MCF 10A (cell line): ENCODE measurements around the gene NECTIN4. TPM values are rescaled to one million over a fixed set of nuclear protein-coding genes. Genes with fewer than 3 reads are reported as not detected.
A peak's percentile ranks its signal among the peaks of the same experiment; 100 is the strongest.

Source experiments
- Bru-seq: library from RNA; stranded (reverse); fragments of 400-500 nt; gene quantifications from one replicate; lab custom pipeline; 2021; lab: Mats Ljungman, UMichigan
- BruChase-seq, 2 experiments: library from RNA; stranded (reverse); fragments of 400-500 nt; gene quantifications; one replicate each; lab custom pipeline; 2021; lab: Mats Ljungman, UMichigan
- BruUV-seq: library from RNA; stranded (reverse); fragments of 400-500 nt; replicated peaks from 2 replicates; lab custom pipeline; 2021; lab: Mats Ljungman, UMichigan
- CTCF ChIA-PET: fragments of 300-600 bp; sonication (Branson Sonifier 250); formaldehyde crosslinking; extraction: SDS; loops from one replicate; lab custom pipeline; 2021; ENCODE audit warnings: antibody characterized with exemption, inconsistent platforms; lab: Yijun Ruan, JAX
- POLR2A ChIA-PET: fragments of 300-600, 350-650 bp; sonication (Branson Sonifier 250); formaldehyde crosslinking; extraction: SDS; loops from one replicate; lab custom pipeline; 2020; ENCODE audit warnings: antibody characterized with exemption, inconsistent platforms; lab: Yijun Ruan, JAX
- DNase-seq: peaks from one replicate; pipeline ENCODE4 v3.0.0-alpha.2; 2018; ENCODE audit not compliant: unreplicated experiment
- H3K27ac Mint-ChIP-seq: one replicate; pipeline ENCODE4 v1.8.0; 2022; ENCODE audit warnings: mild to moderate bottlenecking, low read depth, mixed read lengths; ENCODE audit not compliant: unreplicated experiment
- H3K27me3 Mint-ChIP-seq: one replicate; pipeline ENCODE4 v1.8.0; 2022; ENCODE audit warnings: mixed read lengths; ENCODE audit not compliant: insufficient read depth, unreplicated experiment
- H3K36me3 Mint-ChIP-seq: one replicate; pipeline ENCODE4 v1.8.0; 2022; ENCODE audit warnings: mild to moderate bottlenecking, moderate library complexity, mixed read lengths; ENCODE audit not compliant: insufficient read depth, unreplicated experiment
- H3K4me1 Mint-ChIP-seq: one replicate; pipeline ENCODE4 v1.8.0; 2022; ENCODE audit warnings: mixed read lengths; ENCODE audit not compliant: insufficient read depth, unreplicated experiment
- H3K4me3 Mint-ChIP-seq: one replicate; pipeline ENCODE4 v1.8.0; 2022; ENCODE audit warnings: mild to moderate bottlenecking, moderate library complexity, mixed read lengths; ENCODE audit not compliant: unreplicated experiment
- H3K9me3 Mint-ChIP-seq: one replicate; pipeline ENCODE4 v1.8.0; 2022; ENCODE audit warnings: mixed read lengths; ENCODE audit not compliant: unreplicated experiment
- intact Hi-C: fragments of 100-400 bp; cut with micrococcal nuclease; formaldehyde crosslinking; loops from 2 replicates; pipeline ENCODE4 v1.14.1; 2022
- long read RNA-seq: library from polyadenylated mRNA; stranded (forward); transcript quantifications from one replicate; pipeline ENCODE4 v2.0.0, GENCODE V29; 2022
- total RNA-seq: library from RNA; stranded (reverse); gene quantifications from 2 replicates; pipeline ENCODE4 v1.2.3, GENCODE V29; 2022
- TF ChIP-seq, protein P1 (sequence below): fragments of 200-600 bp; IDR thresholded peaks from one replicate; pipeline ENCODE4 v1.8.0; 2022; ENCODE audit warnings: antibody characterized with exemption, mild to moderate bottlenecking; ENCODE audit not compliant: unreplicated experiment

NECTIN4 gene
- total RNA-seq (7.0 and 11.2 TPM in 2 replicates), Bru-seq, nascent RNA (percentile 42 among the genes with signal in this experiment), BruChase-seq, experiment 1, labeled RNA remaining after a 6-hour chase (percentile 50 among the genes with signal in this experiment), BruChase-seq, experiment 2, labeled RNA remaining after a 2-hour chase (percentile 59 among the genes with signal in this experiment)
- long read RNA-seq, partial matches to known transcripts, result 9 of 23 reads
- long read RNA-seq, other reads (novel, unspliced or antisense), result 13 of 23 reads

GRCh38 chr1:161089251-161089924, at the start of gene NECTIN4:
NECTIN4 (minus strand) TSS chr1:161089558; CDS start chr1:161089296, 262 bp downstream.
- Mint-ChIP-seq H3K27me3 (no peaks in the 10 kb centered on the region), H3K27ac (no peak within 1 kb of the TSS), H3K36me3 (peaks cover 6% of the 10 kb centered on the region), H3K4me3 (no peak within 1 kb of the TSS), H3K9me3 (no peaks in the 10 kb centered on the region), H3K4me1 (peaks cover 43% of the 10 kb centered on the region)
- POLR2A ChIA-PET, result interaction anchor here (0.5 to 1.3 kb wide), 4 partner anchors 10 to 105 kb away, joined by 3 to 5 read pairs (median 4); no protein-coding TSS in a partner anchor
- BruUV-seq, result no TSS peak
- intact Hi-C loops, result loop anchor here (10.0 kb wide), 1 partner anchor 745 kb away; the partner anchor contains the start of genes COPA and NCSTN
- CTCF ChIA-PET, result interaction anchor here (0.6 to 6.5 kb wide), 6 partner anchors 8 to 482 kb away, joined by 3 to 80 read pairs (median 5); partner anchors contain the start of gene KLHDC9
- DNase-seq, result no peak
- TF ChIP-seq, protein P1, sequence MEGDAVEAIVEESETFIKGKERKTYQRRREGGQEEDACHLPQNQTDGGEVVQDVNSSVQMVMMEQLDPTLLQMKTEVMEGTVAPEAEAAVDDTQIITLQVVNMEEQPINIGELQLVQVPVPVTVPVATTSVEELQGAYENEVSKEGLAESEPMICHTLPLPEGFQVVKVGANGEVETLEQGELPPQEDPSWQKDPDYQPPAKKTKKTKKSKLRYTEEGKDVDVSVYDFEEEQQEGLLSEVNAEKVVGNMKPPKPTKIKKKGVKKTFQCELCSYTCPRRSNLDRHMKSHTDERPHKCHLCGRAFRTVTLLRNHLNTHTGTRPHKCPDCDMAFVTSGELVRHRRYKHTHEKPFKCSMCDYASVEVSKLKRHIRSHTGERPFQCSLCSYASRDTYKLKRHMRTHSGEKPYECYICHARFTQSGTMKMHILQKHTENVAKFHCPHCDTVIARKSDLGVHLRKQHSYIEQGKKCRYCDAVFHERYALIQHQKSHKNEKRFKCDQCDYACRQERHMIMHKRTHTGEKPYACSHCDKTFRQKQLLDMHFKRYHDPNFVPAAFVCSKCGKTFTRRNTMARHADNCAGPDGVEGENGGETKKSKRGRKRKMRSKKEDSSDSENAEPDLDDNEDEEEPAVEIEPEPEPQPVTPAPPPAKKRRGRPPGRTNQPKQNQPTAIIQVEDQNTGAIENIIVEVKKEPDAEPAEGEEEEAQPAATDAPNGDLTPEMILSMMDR, result no peak

DNA sequence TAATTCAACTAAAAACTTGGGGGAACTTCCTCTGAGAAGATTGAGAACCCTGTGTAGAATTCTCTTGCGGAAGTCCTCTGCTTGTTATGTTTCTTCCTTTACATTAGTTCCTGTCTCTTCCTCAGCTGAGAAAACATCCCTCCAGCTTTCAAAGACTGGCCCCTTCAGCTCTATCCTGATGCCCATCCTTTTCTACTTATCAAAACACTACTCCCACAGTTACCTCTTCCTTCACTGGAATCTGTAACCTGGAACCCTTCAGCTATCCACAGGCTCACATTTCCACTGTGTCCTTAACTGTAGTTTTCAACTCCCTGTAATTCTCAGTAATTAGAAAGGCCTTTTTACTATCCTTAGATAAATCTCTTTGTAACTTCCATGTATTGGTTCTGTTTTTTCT, 49.1 kb upstream of the NECTIN4 start:
- intact Hi-C loops, result loop anchor here (10.0 kb wide), 1 partner anchor 94 kb away; the partner anchor contains the start of gene USF1
- no TSS peak for BruUV-seq
- peaks cover 36% of the 10 kb centered on the region for H3K36me3 Mint-ChIP-seq
- H3K4me1 Mint-ChIP-seq, result peaks cover 4% of the 10 kb centered on the region
- no peaks in the 10 kb centered on the region for H3K9me3 Mint-ChIP-seq
- H3K27me3 Mint-ChIP-seq, result no peaks in the 10 kb centered on the region
- ChIA-PET CTCF (interaction anchor here (0.6 to 7.3 kb wide), 27 partner anchors 11 to 520 kb away, joined by 3 to 53 read pairs (median 4); partner anchors contain the start of genes KLHDC9 and USF1), POLR2A (interaction anchor here (0.6 to 11.8 kb wide), 6 partner anchors 9 to 118 kb away, joined by 3 to 210 read pairs (median 3); partner anchors contain the start of genes F11R, UFC1 and USP21)
- TF ChIP-seq, protein P1, result no peak
- no peak for DNase-seq
- H3K4me3 Mint-ChIP-seq, result no peak overlapping the region
- H3K27ac Mint-ChIP-seq, result no peak overlapping the region

GRCh38 chr1:161137881-161138280, 48.5 kb upstream of the NECTIN4 start:
- Mint-ChIP-seq H3K9me3 (no peaks in the 10 kb centered on the region), H3K4me3 (no peak overlapping the region), H3K27me3 (no peaks in the 10 kb centered on the region), H3K4me1 (peaks cover 4% of the 10 kb centered on the region), H3K36me3 (peaks cover 32% of the 10 kb centered on the region), H3K27ac (no peak overlapping the region)
- intact Hi-C loops, result loop anchor here (10.0 kb wide), 1 partner anchor 93 kb away; the partner anchor contains the start of gene USF1
- TF ChIP-seq, protein P1, result no peak
- ChIA-PET CTCF (interaction anchor here (0.5 to 7.3 kb wide), 23 partner anchors 10 to 464 kb away, joined by 3 to 53 read pairs (median 5); partner anchors contain the start of genes KLHDC9 and PPOX), POLR2A (interaction anchor here (0.8 to 11.8 kb wide), 7 partner anchors 13 to 118 kb away, joined by 3 to 210 read pairs (median 3); partner anchors contain the start of genes F11R, UFC1, USF1 and USP21)
- no peak for DNase-seq
- BruUV-seq, result no TSS peak
